ENCODE data around the gene DCAF6. TPM values are rescaled to one million over a fixed set of nuclear protein-coding genes. Genes with fewer than 3 reads are reported as not detected.

Gene DCAF6
- total and polyA plus RNA-seq, 9 donors, result 91.0 to 130 (median 110) TPM

- Histone ChIP-seq H3K27ac (ENCODE audit: low read length) (no peak overlapping the region), H3K4me1 (ENCODE audit: control insufficient read depth, insufficient read depth, low read length) (no peaks in the 10 kb centered on the region), H3K9me3 (replicated peaks; ENCODE audit: control insufficient read depth, low read depth, low read length) (no peaks in the 10 kb centered on the region), H3K27me3 (ENCODE audit: control insufficient read depth, insufficient read depth, low read length) (no peaks in the 10 kb centered on the region), H3K4me3 (ENCODE audit: low read length) (no peak overlapping the region), H3K36me3 (ENCODE audit: control insufficient read depth, insufficient read depth, low read length) (peaks cover 2% of the 10 kb centered on the region)
- no peak for DNase-seq
- WGBS (ENCODE audit: insufficient coverage), result 83% methylated on average over 7 of the region's 8 CpGs
These were observed 48.5 kb downstream of the DCAF6 start for GRCh38 chr1:167984886-167985489.

GRCh38 chr1:167987174-167987573 is 50.7 kb downstream of the DCAF6 start:
- Histone ChIP-seq H3K4me1 (ENCODE audit: control insufficient read depth, insufficient read depth, low read length) (no peaks in the 10 kb centered on the region), H3K27ac (ENCODE audit: low read length) (no peak overlapping the region), H3K27me3 (ENCODE audit: control insufficient read depth, insufficient read depth, low read length) (no peaks in the 10 kb centered on the region), H3K4me3 (ENCODE audit: low read length) (no peak overlapping the region), H3K9me3 (replicated peaks; ENCODE audit: control insufficient read depth, low read depth, low read length) (no peaks in the 10 kb centered on the region), H3K36me3 (ENCODE audit: control insufficient read depth, insufficient read depth, low read length) (peaks cover 6% of the 10 kb centered on the region)
- WGBS (ENCODE audit: insufficient coverage), result no CpG with 5 or more reads among the region's 3 CpGs
- no peak for DNase-seq

- 88% methylated on average over 1 of the region's 2 CpGs for WGBS (ENCODE audit: insufficient coverage)
- H3K36me3 ChIP-seq (ENCODE audit: control insufficient read depth, insufficient read depth, low read length), result peaks cover 6% of the 10 kb centered on the region
These were observed 55.1 kb downstream of the DCAF6 start for GRCh38 chr1:167991546-167991945.

GRCh38 chr1:167993720-167994119 is 57.2 kb downstream of the DCAF6 start:
- no peaks in the 10 kb centered on the region for H3K9me3 ChIP-seq (replicated peaks; ENCODE audit: control insufficient read depth, low read depth, low read length)
- H3K4me3 ChIP-seq (ENCODE audit: low read length), result no peak overlapping the region
- no CpG with 5 or more reads among the region's 2 CpGs for WGBS (ENCODE audit: insufficient coverage)
- DNase-seq, result no peak
- H3K4me1 ChIP-seq (ENCODE audit: control insufficient read depth, insufficient read depth, low read length), result no peaks in the 10 kb centered on the region
- no peaks in the 10 kb centered on the region for H3K27me3 ChIP-seq (ENCODE audit: control insufficient read depth, insufficient read depth, low read length)
- no peak overlapping the region for H3K27ac ChIP-seq (ENCODE audit: low read length)
- H3K36me3 ChIP-seq (ENCODE audit: control insufficient read depth, insufficient read depth, low read length), result peaks cover 6% of the 10 kb centered on the region

More at GRCh38 chr1:167991546-167991945, 55.1 kb downstream of the DCAF6 start:
- no peak overlapping the region for H3K4me3 ChIP-seq (ENCODE audit: low read length)
- H3K9me3 ChIP-seq (replicated peaks; ENCODE audit: control insufficient read depth, low read depth, low read length), result no peaks in the 10 kb centered on the region
- DNase-seq, result no peak
- no peak overlapping the region for H3K27ac ChIP-seq (ENCODE audit: low read length)
- no peaks in the 10 kb centered on the region for H3K27me3 ChIP-seq (ENCODE audit: control insufficient read depth, insufficient read depth, low read length)
- no peaks in the 10 kb centered on the region for H3K4me1 ChIP-seq (ENCODE audit: control insufficient read depth, insufficient read depth, low read length)

GRCh38 chr1:167994560-167994959 is 58.1 kb downstream of the DCAF6 start:
- no CpG with 5 or more reads among the region's 2 CpGs for WGBS (ENCODE audit: insufficient coverage)
- Histone ChIP-seq H3K9me3 (replicated peaks; ENCODE audit: control insufficient read depth, low read depth, low read length) (no peaks in the 10 kb centered on the region), H3K4me3 (ENCODE audit: low read length) (no peak overlapping the region), H3K27ac (ENCODE audit: low read length) (no peak overlapping the region), H3K4me1 (ENCODE audit: control insufficient read depth, insufficient read depth, low read length) (no peaks in the 10 kb centered on the region), H3K36me3 (ENCODE audit: control insufficient read depth, insufficient read depth, low read length) (peaks cover 6% of the 10 kb centered on the region), H3K27me3 (ENCODE audit: control insufficient read depth, insufficient read depth, low read length) (no peaks in the 10 kb centered on the region)
- no peak for DNase-seq

GRCh38 chr1:167995038-167995437 is 58.6 kb downstream of the DCAF6 start:
- whole genome bisulfite sequencing (ENCODE audit: insufficient coverage), result 100% methylated on average over 3 of the region's 3 CpGs
- H3K27ac ChIP-seq (ENCODE audit: low read length), result no peak overlapping the region
- H3K27me3 ChIP-seq (ENCODE audit: control insufficient read depth, insufficient read depth, low read length), result no peaks in the 10 kb centered on the region
- H3K9me3 ChIP-seq (replicated peaks; ENCODE audit: control insufficient read depth, low read depth, low read length), result no peaks in the 10 kb centered on the region
- peaks cover 6% of the 10 kb centered on the region for H3K36me3 ChIP-seq (ENCODE audit: control insufficient read depth, insufficient read depth, low read length)
- DNase-seq, result no peak
- H3K4me1 ChIP-seq (ENCODE audit: control insufficient read depth, insufficient read depth, low read length), result no peaks in the 10 kb centered on the region
- no peak overlapping the region for H3K4me3 ChIP-seq (ENCODE audit: low read length)

GRCh38 chr1:167996266-167996665 is 59.8 kb downstream of the DCAF6 start:
- Histone ChIP-seq H3K4me3 (ENCODE audit: low read length) (no peak overlapping the region), H3K36me3 (ENCODE audit: control insufficient read depth, insufficient read depth, low read length) (peaks cover 6% of the 10 kb centered on the region), H3K27ac (ENCODE audit: low read length) (no peak overlapping the region), H3K9me3 (replicated peaks; ENCODE audit: control insufficient read depth, low read depth, low read length) (no peaks in the 10 kb centered on the region), H3K4me1 (ENCODE audit: control insufficient read depth, insufficient read depth, low read length) (no peaks in the 10 kb centered on the region), H3K27me3 (ENCODE audit: control insufficient read depth, insufficient read depth, low read length) (no peaks in the 10 kb centered on the region)
- 100% methylated on average over 1 of the region's 3 CpGs for WGBS (ENCODE audit: insufficient coverage)
- no peak for DNase-seq

GRCh38 chr1:167997037-167997575 is 60.6 kb downstream of the DCAF6 start:
- Histone ChIP-seq H3K9me3 (replicated peaks; ENCODE audit: control insufficient read depth, low read depth, low read length) (no peaks in the 10 kb centered on the region), H3K27ac (ENCODE audit: low read length) (no peak overlapping the region), H3K36me3 (ENCODE audit: control insufficient read depth, insufficient read depth, low read length) (peaks cover 2% of the 10 kb centered on the region), H3K4me3 (ENCODE audit: low read length) (no peak overlapping the region), H3K27me3 (ENCODE audit: control insufficient read depth, insufficient read depth, low read length) (no peaks in the 10 kb centered on the region), H3K4me1 (ENCODE audit: control insufficient read depth, insufficient read depth, low read length) (no peaks in the 10 kb centered on the region)
- peak; percentile 8 for DNase-seq
- no CpG with 5 or more reads among the region's 3 CpGs for WGBS (ENCODE audit: insufficient coverage)

- no peak for DNase-seq
- Histone ChIP-seq H3K4me1 (ENCODE audit: control insufficient read depth, insufficient read depth, low read length) (no peaks in the 10 kb centered on the region), H3K9me3 (replicated peaks; ENCODE audit: control insufficient read depth, low read depth, low read length) (no peaks in the 10 kb centered on the region), H3K27me3 (ENCODE audit: control insufficient read depth, insufficient read depth, low read length) (no peaks in the 10 kb centered on the region), H3K36me3 (ENCODE audit: control insufficient read depth, insufficient read depth, low read length) (peaks cover 6% of the 10 kb centered on the region), H3K4me3 (ENCODE audit: low read length) (no peak overlapping the region), H3K27ac (ENCODE audit: low read length) (no peak overlapping the region)
- WGBS (ENCODE audit: insufficient coverage), result no CpG with 5 or more reads among the region's 3 CpGs
These were observed 63.4 kb downstream of the DCAF6 start for GRCh38 chr1:167999877-168000276.

GRCh38 chr1:168000656-168001055 is 64.2 kb downstream of the DCAF6 start:
- Histone ChIP-seq H3K27me3 (ENCODE audit: control insufficient read depth, insufficient read depth, low read length) (no peaks in the 10 kb centered on the region), H3K4me1 (ENCODE audit: control insufficient read depth, insufficient read depth, low read length) (no peaks in the 10 kb centered on the region), H3K4me3 (ENCODE audit: low read length) (no peak overlapping the region), H3K36me3 (ENCODE audit: control insufficient read depth, insufficient read depth, low read length) (peaks cover 6% of the 10 kb centered on the region), H3K9me3 (replicated peaks; ENCODE audit: control insufficient read depth, low read depth, low read length) (no peaks in the 10 kb centered on the region), H3K27ac (ENCODE audit: low read length) (no peak overlapping the region)
- WGBS (ENCODE audit: insufficient coverage), result 100% methylated on average over 1 of the region's 3 CpGs
- DNase-seq, result no peak

GRCh38 chr1:168001213-168001612 is 64.7 kb downstream of the DCAF6 start:
- no CpG with 5 or more reads among the region's 1 CpG for WGBS (ENCODE audit: insufficient coverage)
- Histone ChIP-seq H3K36me3 (ENCODE audit: control insufficient read depth, insufficient read depth, low read length) (peaks cover 5% of the 10 kb centered on the region), H3K4me1 (ENCODE audit: control insufficient read depth, insufficient read depth, low read length) (no peaks in the 10 kb centered on the region), H3K27ac (ENCODE audit: low read length) (no peak overlapping the region), H3K27me3 (ENCODE audit: control insufficient read depth, insufficient read depth, low read length) (no peaks in the 10 kb centered on the region), H3K4me3 (ENCODE audit: low read length) (no peak overlapping the region), H3K9me3 (replicated peaks; ENCODE audit: control insufficient read depth, low read depth, low read length) (no peaks in the 10 kb centered on the region)
- DNase-seq, result no peak
